Body of pancreas (tissue), 4 donors: Measurements from ENCODE around the gene HAGHL. TPM values are rescaled to one million over a fixed set of nuclear protein-coding genes. Genes with fewer than 3 reads are reported as not detected.

Experiments used
- ATAC-seq: fragments of 150-250 bp; one replicate; pipeline ENCODE4 v1.9.1; 2016
- DNase-seq, 4 donors: peaks; one replicate each; pipeline ENCODE4 v3.0.0-alpha.2; 2019
- H3K27ac ChIP-seq, 4 donors: fragments of 200-600 bp; sonication (generic); 1 replicate in 3 of 4; 2 replicates in 1 of 4; pipeline versions ENCODE4 v1.5.1 to v1.6.1; 2016 to 2019; ENCODE audit warnings: mild to moderate bottlenecking in 1 of 4, mixed read lengths in 1 of 4, moderate library complexity in 1 of 4
- H3K27me3 ChIP-seq, 2 donors: fragments of 200-600 bp; sonication (generic); one replicate each; pipeline ENCODE4 v1.6.0; 2016; ENCODE audit warnings: mild to moderate bottlenecking in 1 of 2
- H3K36me3 ChIP-seq, 2 donors: fragments of 200-600 bp; sonication (generic); replicated peaks in 1 of 2; 2 replicates each; pipeline ENCODE4 v1.5.1; 2016; ENCODE audit warnings: low read depth in 2 of 2; ENCODE audit not compliant: insufficient read depth in 1 of 2
- H3K4me1 ChIP-seq: fragments of 200-600 bp; sonication (generic); one replicate; pipeline ENCODE4 v1.6.0; 2016
- H3K4me3 ChIP-seq, 2 donors: fragments of 200-600 bp; sonication (generic); 1 replicate in 1 of 2; 2 replicates in 1 of 2; pipeline ENCODE4 v1.5.1; 2016 to 2019
- H3K9me3 ChIP-seq, 3 donors: fragments of 200-600 bp; sonication (generic); 1 replicate in 2 of 3; 2 replicates in 1 of 3; pipeline ENCODE4 v1.5.1; 2016
- CTCF ChIP-seq, 7 experiments: fragments of 450-650 bp in 4 of 7; fragments of 200-600 bp in 3 of 7; sonication (generic) in 3 of 7; IDR thresholded peaks; one replicate each; pipeline ENCODE4 v1.5.1; 2016 to 2019; ENCODE audit warnings: antibody characterized with exemption in 7 of 7
- POLR2A ChIP-seq, 3 donors: fragments of 450-650 bp; IDR thresholded peaks; one replicate each; pipeline ENCODE4 v1.6.1; 2016; ENCODE audit warnings: antibody characterized with exemption in 3 of 3, mild to moderate bottlenecking in 2 of 3
- WGBS, 2 donors: methylation state at CpG; one replicate each; pipeline ENCODE4 v1.1.5; 2017; 5-methylcytosine and 5-hydroxymethylcytosine counted together
- intact Hi-C: fragments of 100-400 bp; cut with DNase I; formaldehyde crosslinking; loops from one replicate; pipeline ENCODE4 v1.15.1; 2023
- total RNA-seq, 2 donors: library from RNA; depleted of rRNA; stranded (reverse); fragments of >200 nt; gene quantifications; one replicate each; pipeline ENCODE4 v1.1.0, GENCODE V29; 2016

Gene HAGHL
- total RNA-seq, 2 donors from 2014 or later: 2.6 TPM; not detected in 1

- Histone ChIP-seq H3K36me3 (no peaks in the 10 kb centered on the region), H3K4me1 (peaks cover 56% of the 10 kb centered on the region), H3K27ac (peak within 1 kb of the TSS; percentile 64 to 89 (median 83)), H3K27me3 (no peaks in the 10 kb centered on the region), H3K4me3 (peak within 1 kb of the TSS; percentile 34 to 53), H3K9me3 (no peaks in the 10 kb centered on the region)
- 0 to 5% methylated on average over 11 to 99 of the region's 106 CpGs for WGBS, 2 donors
- intact Hi-C loops: no loop called here
- DNase-seq (peak; percentile 86 to 92 (median 90)), ATAC-seq (peak; percentile 87)
- TF ChIP-seq POLR2A (IDR thresholded peaks at IDR 0.05) (peak; percentile 50 to 62 (median 61)), CTCF (IDR thresholded peaks at IDR 0.05) (peak in 3 of 7 experiments; percentile 10 to 27 (median 26))
Measured at GRCh38 chr16:720990-721764, 5.7 kb upstream of the HAGHL start, which contains the start of gene ANTKMT. ANTKMT (plus strand) TSS chr16:721146; CDS start chr16:721275, 129 bp downstream.

GRCh38 chr16:721765-722540 is 5.0 kb upstream of the HAGHL start:
- TF ChIP-seq POLR2A (IDR thresholded peaks at IDR 0.05) (no peak), CTCF (IDR thresholded peaks at IDR 0.05) (no peak)
- no peak overlapping the region for H3K4me3 ChIP-seq
- H3K9me3 ChIP-seq: no peaks in the 10 kb centered on the region
- DNase-seq (no peak), ATAC-seq (no peak)
- no peaks in the 10 kb centered on the region for H3K36me3 ChIP-seq
- no peaks in the 10 kb centered on the region for H3K27me3 ChIP-seq
- WGBS, 2 donors: 88 to 100% methylated on average over 1 to 48 of the region's 51 CpGs
- H3K27ac ChIP-seq: peak overlapping the region in 3 of 4 donors; percentile 64 to 89 (median 85)
- intact Hi-C loops: no loop called here
- peaks cover 54% of the 10 kb centered on the region for H3K4me1 ChIP-seq

- no peak for TF ChIP-seq POLR2A (IDR thresholded peaks at IDR 0.05)
- no peak for TF ChIP-seq CTCF (IDR thresholded peaks at IDR 0.05)
- H3K4me3 ChIP-seq: no peak overlapping the region
- no peak for DNase-seq
Measured at GRCh38 chr16:722835-723633, 3.9 kb upstream of the HAGHL start.

GRCh38 chr16:723695-724094 is 3.2 kb upstream of the HAGHL start:
- peaks cover 56% of the 10 kb centered on the region for H3K4me1 ChIP-seq
- intact Hi-C loops: no loop called here
- ATAC-seq (no peak), DNase-seq (no peak)
- no peaks in the 10 kb centered on the region for H3K9me3 ChIP-seq
- no peak for TF ChIP-seq CTCF (IDR thresholded peaks at IDR 0.05)
- no peak for TF ChIP-seq POLR2A (IDR thresholded peaks at IDR 0.05)
- no peaks in the 10 kb centered on the region for H3K36me3 ChIP-seq
- WGBS, 2 donors: 82% methylated on average over 9 of the region's 9 CpGs; no CpG with 5 or more reads in 1 of the 2 donors
- H3K27ac ChIP-seq: no peak overlapping the region
- no peak overlapping the region for H3K4me3 ChIP-seq
- peaks cover 0 to 7% of the 10 kb centered on the region in 2 donors for H3K27me3 ChIP-seq

More at GRCh38 chr16:722835-723633, 3.9 kb upstream of the HAGHL start:
- intact Hi-C loops: no loop called here
- no peak for ATAC-seq
- Histone ChIP-seq H3K27ac (no peak overlapping the region), H3K36me3 (no peaks in the 10 kb centered on the region), H3K9me3 (no peaks in the 10 kb centered on the region), H3K4me1 (peaks cover 56% of the 10 kb centered on the region), H3K27me3 (peaks cover 0 to 7% of the 10 kb centered on the region in 2 donors)
- 70 to 79% methylated on average over 11 to 24 of the region's 24 CpGs for WGBS, 2 donors
